ENCODE data around the gene ZNF778. TPM values are rescaled to one million over a fixed set of nuclear protein-coding genes. Genes with fewer than 3 reads are reported as not detected.
A peak's percentile ranks its signal among the peaks of the same experiment; 100 is the strongest.

Gene ZNF778
- total and polyA plus RNA-seq, 2 of the 8 experiments (the other 6 are each of a cell fraction or from before 2014, with no cell fraction given) = 9.5 to 21.9 TPM

DNA sequence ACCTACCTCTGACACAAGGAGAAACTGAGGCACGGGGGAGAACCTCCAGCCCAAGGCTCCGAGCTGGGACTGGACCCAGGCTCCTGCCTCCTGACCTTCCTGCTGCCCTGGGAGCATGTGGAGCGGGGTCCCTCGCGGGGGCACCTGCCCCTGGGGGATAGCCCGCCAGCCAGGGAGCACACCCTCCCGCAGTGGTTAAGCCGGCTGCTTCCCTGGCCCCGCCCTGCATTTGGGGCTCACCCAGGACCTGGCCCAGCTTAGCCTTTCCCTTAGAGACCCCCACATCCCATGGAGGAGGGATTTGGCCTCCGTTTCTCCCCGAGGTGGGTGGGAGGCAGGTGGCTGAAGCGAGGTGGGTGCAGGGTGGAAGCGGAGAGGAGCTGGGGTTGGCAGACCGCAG is 47.7 kb upstream of the ZNF778 start:
- H4K91ac ChIP-seq (replicated peaks; ENCODE audit: insufficient read length, low read length) = no peak overlapping the region
- no peak overlapping the region for H3K9ac ChIP-seq (replicated peaks in 1 of 4; ENCODE audit: extremely low read depth in 1 of 4, low read depth in 3 of 4, low read length in 3 of 4)
- ChIA-PET CTCF (ENCODE audit: partially characterized antibody) (interaction anchor here (1.8 kb wide), 1 partner anchor 325 kb away, joined by 4 read pairs; no protein-coding TSS in a partner anchor), POLR2A (ENCODE audit: partially characterized antibody) (interaction anchor here (1.4 kb wide), 1 partner anchor 306 kb away, joined by 3 read pairs; no protein-coding TSS in a partner anchor)
- H3K4ac ChIP-seq (replicated peaks; ENCODE audit: insufficient read length, low read depth, low read length) = no peak overlapping the region
- H2AK5ac ChIP-seq (ENCODE audit: low read depth, low read length) = no peak overlapping the region
- H3K4me3 ChIP-seq (ENCODE audit: extremely low read depth in 1 of 4, insufficient read depth in 2 of 4, low read depth in 3 of 4, low read length in 4 of 4) = no peak overlapping the region
- no peak overlapping the region for H4K5ac ChIP-seq (ENCODE audit: insufficient read length, low read depth, low read length)
- no peak overlapping the region for H3K56ac ChIP-seq (replicated peaks; ENCODE audit: insufficient read length, low read depth, low read length)
- no peak overlapping the region for H3K27ac ChIP-seq (ENCODE audit: low read depth, low read length)
- H2BK15ac ChIP-seq (ENCODE audit: low read length) = no peak overlapping the region; the same call in 1 of the 2 replicates
- no peak overlapping the region for H3K23ac ChIP-seq (ENCODE audit: insufficient read length)
- no peak overlapping the region for H3K18ac ChIP-seq (ENCODE audit: extremely low read depth, low read length)
- peaks cover 5% of the 10 kb centered on the region for H3K23me2 ChIP-seq (ENCODE audit: low read depth, low read length)
- no peak overlapping the region for H2BK5ac ChIP-seq (ENCODE audit: low read depth, low read length)
- no peaks in the 10 kb centered on the region for H3K9me3 ChIP-seq (ENCODE audit: insufficient read depth in 2 of 2, low read depth in 1 of 2, low read length in 1 of 2)
- peaks cover 0 to 7% (median 4%) of the 10 kb centered on the region in 4 experiments; a peak in 4 of 7 replicates for H3K27me3 ChIP-seq (replicated peaks in 1 of 4; ENCODE audit: control insufficient read depth in 3 of 4, extremely low read depth in 1 of 4, insufficient read depth in 3 of 4, low read length in 3 of 4)
- no peak overlapping the region for H2BK12ac ChIP-seq (ENCODE audit: low read depth, low read length)
- no peak for FAIRE-seq
- no peaks in the 10 kb centered on the region for H3K79me1 ChIP-seq (ENCODE audit: low read depth, low read length)
- H2AFZ ChIP-seq (ENCODE audit: low read length) = no peak overlapping the region
- H3K4me2 ChIP-seq (ENCODE audit: insufficient read depth in 1 of 2, low read depth in 2 of 2, low read length in 2 of 2) = peak overlapping the region in 1 of 2 experiments; percentile 65; a peak in 1 of 4 replicates
- peaks cover 0 to 33% (median 23%) of the 10 kb centered on the region in 4 experiments; a peak in 6 of 7 replicates for H3K4me1 ChIP-seq (replicated peaks in 1 of 4; ENCODE audit: control insufficient read depth in 3 of 4, insufficient read depth in 4 of 4, low read length in 3 of 4)
- DNase-seq (ENCODE audit: low read depth in 1 of 2, low spot score in 2 of 2) = no peak
- H3K14ac ChIP-seq (ENCODE audit: insufficient read length) = no peak overlapping the region
- TF ChIP-seq JUN (IDR thresholded peaks at IDR 0.05; ENCODE audit: low read depth, low read length) = no peak
- no peak for TF ChIP-seq RNF2 (IDR thresholded peaks at IDR 0.05; ENCODE audit: borderline replicate concordance, low read depth, low read length, missing control alignments, poor library complexity, severe bottlenecking)
- TF ChIP-seq KDM5A (IDR thresholded peaks at IDR 0.05; ENCODE audit: low read length) = no peak
- TF ChIP-seq ZNF274 (IDR thresholded peaks at IDR 0.05; ENCODE audit: borderline replicate concordance, extremely low read depth, low read length) = no peak
- H2BK20ac ChIP-seq (ENCODE audit: low read length) = no peak overlapping the region
- H3K36me3 ChIP-seq (ENCODE audit: control insufficient read depth in 2 of 4, insufficient read depth in 4 of 4, low read length in 3 of 4) = no peaks in the 10 kb centered on the region
- H3K79me2 ChIP-seq (ENCODE audit: control insufficient read depth in 1 of 2, insufficient read depth in 2 of 2, low read length in 2 of 2) = no peaks in the 10 kb centered on the region
- peaks cover 0 to 3% of the 10 kb centered on the region in 2 experiments for H4K20me1 ChIP-seq (replicated peaks in 1 of 2; ENCODE audit: control insufficient read depth in 1 of 2, insufficient read depth in 2 of 2, low read length in 2 of 2)
- H4K8ac ChIP-seq (ENCODE audit: extremely low read depth, insufficient read depth, low read length) = no peak overlapping the region; the same call in 1 of the 2 replicates
- no peak overlapping the region for H2BK120ac ChIP-seq (replicated peaks; ENCODE audit: low read depth, low read length)
- 88% methylated on average over 12 of the region's 14 CpGs; no CpG with 5 or more reads in 1 of the 2 experiments for WGBS, 2 experiments (ENCODE audit: extremely low coverage in 1 of 2, insufficient coverage in 1 of 2, insufficient read length in 1 of 2, insufficient replicate concordance in 2 of 2, low coverage in 1 of 2, low lambda C conversion rate in 2 of 2, missing lambda C conversion rate in 1 of 2)
